Activated CD8-positive, alpha-beta memory T cell treated with anti-CD3 and anti-CD28 coated beads for 24 hours (primary cell): Measurements from ENCODE around the gene ATP6V0C.

Source experiments
- DNase-seq: peaks from one replicate; pipeline ENCODE4 v3.0.0-alpha.2; 2020

The ATP6V0C gene

DNA sequence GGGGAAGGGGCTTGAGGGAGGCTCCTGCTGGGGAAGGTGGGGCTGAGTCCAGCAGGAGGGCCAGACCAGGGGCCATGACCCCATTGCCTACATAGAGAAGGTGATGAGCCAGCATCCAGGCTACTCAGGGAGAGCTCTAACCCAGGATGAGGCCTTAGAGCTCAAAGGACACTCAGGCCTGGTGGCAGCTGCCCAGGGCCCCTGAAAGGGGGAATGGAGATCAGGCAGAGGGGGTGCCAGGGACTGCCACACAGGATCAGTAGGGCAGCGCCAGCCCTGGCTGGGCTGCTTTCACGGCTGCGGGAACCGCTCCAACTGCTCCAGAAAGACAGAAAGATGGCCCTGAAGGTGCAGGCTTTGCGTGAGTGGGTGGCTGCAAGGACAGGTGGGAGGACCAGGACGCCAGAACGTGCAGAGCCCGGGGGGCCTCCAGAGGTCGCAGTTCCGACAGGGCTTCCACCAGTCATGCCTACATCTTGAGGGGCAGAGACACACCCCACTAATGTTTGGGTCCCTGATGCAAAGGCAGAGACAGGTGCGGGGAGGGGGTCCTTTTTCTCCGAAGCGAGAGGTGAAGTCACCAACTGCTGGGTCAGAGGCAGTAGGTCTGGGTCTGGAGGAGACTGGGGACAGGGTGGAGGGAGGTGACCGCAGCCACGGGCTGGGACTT lies 882 bp upstream of the ATP6V0C start:
- DNase-seq = no peak

DNA sequence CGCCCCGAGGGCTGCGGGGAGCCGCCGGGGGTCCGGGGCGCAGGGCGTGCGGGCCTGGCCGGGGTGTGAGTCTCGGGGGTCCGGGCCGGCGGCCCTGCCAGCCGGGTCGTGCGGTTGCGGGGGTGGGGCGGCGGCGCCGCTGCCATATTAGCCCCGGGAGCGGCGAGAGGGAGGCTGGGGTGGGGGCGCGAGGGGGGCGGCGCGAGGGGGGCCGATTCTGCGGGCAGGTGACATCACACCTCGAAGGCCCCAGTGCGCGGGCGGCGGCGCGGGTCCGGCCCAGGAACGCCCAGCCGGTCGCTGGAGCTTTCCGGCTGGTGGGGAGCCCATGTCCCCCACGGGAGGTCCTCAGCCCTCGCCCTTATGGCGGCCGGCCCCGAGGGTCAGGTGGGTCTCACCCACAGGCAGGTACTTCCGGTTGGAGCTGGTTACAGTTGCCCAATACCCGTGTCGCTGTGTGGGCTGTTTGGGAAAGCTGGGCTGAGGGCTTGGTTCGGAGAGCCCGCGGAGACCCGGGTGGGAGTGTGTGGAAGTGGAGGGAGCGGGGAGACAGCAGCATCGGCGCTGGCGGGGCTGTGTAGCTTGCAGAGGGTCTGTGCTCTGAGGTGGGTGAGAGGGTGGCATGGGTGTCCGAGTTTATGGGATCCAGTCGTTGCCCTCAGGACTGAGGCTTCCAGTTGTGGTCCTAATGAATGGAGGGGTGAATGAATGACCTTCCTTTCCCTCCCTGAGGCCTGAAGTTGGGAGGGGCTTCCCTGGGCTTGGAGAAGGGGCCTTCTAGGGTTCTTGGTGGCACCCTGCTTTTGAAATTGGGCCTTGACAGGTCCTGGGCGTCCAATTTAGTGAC lies 804 bp downstream of the ATP6V0C start:
- DNase-seq = no peak

DNA sequence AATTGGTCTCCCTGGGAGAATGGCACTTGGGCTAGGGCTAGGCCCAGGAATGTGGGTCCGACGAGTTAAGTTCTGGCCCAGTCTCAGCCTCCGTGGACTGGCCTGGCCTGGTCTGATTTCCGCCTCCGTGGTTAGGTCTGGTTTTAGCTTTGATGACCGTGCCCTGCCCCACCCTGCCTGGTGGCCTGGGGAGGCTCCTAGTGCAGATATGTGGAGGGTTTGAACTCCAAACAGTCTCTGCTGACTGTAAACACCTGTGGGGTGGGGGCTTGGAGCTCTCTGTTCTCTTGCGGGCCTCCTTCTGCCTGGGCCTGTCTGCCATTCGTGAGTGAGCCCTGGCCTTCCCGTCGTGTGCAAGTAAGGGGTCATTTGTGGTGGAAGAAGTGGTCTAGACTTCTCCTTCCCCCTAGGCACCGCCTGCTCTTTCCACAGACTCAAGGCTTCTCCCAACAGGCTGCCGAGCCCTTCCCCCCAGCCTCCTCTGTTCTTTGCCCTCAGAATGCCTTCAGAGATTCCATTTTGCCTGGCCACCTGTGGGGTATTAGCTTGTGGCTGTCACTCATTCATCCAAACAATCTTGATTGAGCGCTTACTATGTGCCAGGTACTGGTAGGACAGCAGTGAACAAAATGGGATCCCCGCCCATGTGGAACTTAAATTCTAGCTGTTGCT lies 1.6 kb downstream of the ATP6V0C start:
- DNase-seq = no peak

DNA sequence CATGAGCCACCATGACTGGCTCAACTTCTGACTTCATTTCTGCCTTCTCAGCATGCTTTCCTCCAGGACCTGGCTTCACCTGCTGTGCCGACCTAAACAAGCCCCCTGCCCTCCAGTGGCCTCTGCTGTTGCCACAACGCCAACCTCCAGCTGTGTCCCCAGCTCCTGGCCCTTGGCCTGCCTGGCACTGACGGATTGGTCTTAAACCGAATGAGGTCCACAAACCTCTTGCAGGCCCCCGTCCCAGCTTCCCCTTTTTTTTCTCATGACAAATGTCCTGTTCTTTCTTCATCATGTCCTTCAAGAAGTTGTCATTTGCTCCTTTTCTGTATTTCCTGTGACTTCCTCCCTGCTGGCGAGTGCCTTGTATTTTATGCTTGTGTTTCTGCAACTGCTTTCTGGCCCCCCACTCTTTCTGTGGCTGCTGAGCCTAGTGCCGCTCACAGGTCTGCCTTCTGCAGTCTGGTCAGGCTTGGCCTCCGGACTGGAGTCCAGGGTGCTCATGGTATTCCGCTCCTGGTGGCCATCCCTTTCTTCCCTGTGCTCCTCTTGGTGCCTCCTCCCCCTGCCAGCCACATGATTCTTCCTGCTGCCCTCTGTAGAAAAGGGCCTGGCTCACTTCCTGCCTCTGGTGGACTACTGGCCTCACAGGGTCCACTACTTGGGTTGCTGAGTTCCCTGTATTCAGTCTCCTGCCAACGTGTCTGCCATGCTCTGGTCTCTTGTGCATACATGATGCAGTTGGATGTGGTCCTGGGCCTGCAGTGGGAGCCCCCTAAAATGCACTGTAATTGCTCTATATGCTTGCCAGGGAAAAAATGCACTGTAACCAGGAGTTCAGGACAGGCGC lies 2.9 kb downstream of the ATP6V0C start:
- DNase-seq = no peak

DNA sequence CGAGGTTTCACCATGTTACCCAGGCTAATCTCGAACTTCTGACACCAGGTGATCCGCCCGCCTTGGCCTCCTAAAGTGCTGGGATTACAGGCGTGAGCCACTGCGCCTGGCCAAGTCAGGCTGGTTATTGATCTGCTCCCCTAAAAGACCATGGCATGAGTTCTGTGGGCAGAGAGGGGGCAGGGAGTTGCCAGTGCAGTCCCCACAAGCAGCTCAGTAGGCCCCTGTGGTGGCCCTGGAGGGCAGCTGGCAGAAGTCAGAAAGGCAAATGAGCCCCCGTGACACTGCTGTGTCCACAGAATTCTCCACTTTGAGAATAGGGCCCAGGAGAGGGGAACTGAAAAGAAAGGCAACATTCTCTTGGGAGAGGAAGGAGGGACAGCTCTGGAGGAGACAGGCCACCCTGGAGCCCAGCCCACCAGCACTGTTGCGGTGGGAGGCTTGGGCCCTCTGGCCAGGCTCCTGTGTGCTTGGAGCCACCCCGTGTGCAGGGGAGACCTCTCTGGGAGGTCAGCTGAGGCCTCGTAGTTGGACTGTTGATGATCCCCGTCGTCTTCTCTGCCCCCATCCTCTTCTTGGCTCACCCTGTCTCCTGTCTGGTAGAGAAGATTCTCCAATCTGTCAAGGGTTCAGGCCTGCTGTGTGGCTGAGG lies 4.3 kb downstream of the ATP6V0C start:
- DNase-seq = no peak

DNA sequence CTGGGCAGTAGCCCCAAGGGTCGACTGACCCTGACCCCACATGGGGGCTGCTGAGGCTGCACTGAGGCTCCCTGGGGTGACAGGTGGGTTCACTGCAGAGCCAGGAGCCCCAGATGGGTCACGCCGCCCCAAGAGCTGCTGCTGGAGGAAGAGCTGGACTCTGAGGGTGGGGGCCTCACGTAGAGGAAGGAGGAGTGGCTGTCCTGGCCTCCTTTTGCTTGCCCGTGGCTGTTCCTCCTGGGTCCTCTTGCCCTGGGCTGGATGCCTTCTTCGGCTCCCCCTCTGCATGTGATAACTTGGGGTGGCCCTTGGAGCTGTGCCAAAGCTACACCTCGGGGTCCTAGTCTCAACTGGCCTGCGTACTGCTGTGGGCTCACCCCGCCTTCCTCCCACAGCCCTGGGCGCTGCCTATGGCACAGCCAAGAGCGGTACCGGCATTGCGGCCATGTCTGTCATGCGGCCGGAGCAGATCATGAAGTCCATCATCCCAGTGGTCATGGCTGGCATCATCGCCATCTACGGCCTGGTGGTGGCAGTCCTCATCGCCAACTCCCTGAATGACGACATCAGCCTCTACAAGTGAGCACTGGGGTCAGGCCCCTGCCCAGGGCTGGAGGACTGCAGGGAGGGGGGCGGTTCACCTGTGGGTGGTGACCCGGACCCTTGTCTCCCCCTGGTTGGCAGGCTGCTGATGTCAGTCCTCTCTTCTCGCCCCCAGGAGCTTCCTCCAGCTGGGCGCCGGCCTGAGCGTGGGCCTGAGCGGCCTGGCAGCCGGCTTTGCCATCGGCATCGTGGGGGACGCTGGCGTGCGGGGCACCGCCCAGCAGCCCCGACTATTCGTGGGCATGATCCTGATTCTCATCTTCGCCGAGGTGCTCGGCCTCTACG lies 5.3 kb downstream of the ATP6V0C start:
- no peak for DNase-seq

DNA sequence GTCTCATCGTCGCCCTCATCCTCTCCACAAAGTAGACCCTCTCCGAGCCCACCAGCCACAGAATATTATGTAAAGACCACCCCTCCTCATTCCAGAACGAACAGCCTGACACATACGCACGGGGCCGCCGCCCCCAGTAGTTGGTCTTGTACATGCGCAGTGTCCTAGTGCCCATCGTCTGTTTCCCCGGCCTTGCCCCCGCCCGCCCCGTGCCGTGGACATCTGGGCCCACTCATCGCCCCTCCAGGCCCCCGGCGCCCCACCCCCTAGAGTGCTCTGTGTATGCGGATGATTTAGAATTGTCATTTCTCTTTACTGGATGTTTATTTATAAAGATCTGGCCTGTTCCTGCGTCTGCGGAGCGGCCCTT lies 5.9 kb downstream of the ATP6V0C start:
- no peak for DNase-seq

DNA sequence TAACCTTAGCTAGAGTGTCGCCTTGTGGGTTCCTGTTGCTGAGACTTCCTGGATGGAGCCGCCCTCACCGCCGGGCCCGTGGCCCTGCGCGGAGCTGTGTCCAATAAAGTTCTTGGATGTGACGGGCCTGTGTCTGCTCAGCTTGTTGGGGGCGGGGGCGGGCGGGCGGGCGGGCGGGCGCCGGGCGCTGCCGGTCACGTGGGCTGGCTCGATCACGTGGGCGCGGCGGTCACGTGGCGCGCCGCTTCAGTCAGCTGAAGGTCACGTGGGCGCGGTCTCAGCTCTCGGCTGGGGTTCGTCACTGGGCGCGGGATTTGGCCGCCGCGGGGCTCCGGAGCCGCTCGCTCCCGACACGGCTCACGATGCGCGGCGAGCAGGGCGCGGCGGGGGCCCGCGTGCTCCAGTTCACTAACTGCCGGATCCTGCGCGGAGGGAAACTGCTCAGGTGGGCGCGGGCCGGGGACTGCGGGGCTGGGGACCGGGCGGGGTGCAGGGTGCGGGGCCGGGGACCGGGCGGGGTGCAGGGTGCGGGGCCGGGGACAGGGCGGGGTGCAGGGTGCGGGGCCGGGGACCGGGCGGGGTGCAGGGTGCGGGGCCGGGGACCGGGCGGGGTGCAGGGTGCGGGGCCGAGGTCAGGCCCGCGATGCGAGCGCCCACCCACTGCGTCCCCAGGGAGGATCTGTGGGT lies 6.5 kb downstream of the ATP6V0C start, which contains the start of gene AMDHD2:
TSS of gene AMDHD2 (plus strand) at position 275 of the 687 bp plus-strand sequence. CDS start at position 363, 88 bp downstream.
- DNase-seq = peak; percentile 90

DNA sequence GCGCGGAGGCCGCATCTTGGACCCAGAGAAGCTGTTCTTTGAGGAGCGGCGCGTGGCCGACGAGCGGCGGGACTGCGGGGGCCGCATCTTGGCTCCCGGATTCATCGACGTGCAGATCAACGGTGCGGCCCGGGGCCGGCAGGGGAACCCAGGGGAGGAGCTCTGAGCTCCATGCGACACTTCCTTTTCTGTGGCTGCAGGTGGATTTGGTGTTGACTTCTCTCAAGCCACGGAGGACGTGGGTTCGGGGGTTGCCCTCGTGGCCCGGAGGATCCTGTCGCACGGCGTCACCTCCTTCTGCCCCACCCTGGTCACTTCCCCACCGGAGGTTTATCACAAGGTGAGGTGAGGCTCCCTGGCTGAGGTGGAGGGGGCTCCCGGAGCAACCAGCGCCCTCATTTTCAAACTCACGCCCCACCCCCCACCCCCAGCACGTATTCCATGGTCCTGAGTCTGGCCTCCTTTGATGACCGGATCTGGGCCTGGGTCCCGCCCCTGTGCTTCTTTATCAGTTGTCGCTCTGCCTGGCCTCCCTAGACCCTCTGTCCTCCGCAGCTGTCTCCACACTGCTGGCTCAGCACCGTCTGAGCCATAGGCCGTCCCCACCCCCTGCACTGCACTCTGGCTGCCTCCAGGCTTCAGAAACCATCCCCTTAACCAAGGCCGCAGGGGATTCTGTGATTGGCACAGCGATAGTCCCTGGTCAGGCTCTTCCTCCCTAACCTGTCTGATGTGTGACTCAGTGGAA lies 7.2 kb downstream of the ATP6V0C start:
- DNase-seq = no peak

DNA sequence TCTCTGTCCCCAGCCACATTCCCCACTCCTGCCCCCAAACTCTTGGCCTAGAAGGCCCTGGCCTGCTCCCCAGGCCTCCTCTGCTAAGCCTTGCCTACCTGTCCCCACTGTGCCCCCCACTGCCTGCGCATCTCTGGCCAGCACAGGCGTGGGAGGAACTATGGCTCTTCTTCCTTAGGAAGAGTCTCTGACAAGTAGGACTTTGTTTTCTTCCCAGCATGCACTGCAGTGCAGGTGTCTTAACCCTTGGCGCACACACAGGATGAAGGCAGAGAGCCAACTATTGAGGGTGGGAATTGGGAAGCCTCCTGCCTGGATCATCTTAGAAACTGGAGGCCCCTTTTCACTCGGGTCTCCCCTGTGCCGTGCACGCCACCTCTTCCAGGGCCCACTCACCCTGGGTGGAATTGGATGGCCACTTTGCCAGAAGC lies 10.1 kb downstream of the ATP6V0C start:
- no peak for DNase-seq

DNA sequence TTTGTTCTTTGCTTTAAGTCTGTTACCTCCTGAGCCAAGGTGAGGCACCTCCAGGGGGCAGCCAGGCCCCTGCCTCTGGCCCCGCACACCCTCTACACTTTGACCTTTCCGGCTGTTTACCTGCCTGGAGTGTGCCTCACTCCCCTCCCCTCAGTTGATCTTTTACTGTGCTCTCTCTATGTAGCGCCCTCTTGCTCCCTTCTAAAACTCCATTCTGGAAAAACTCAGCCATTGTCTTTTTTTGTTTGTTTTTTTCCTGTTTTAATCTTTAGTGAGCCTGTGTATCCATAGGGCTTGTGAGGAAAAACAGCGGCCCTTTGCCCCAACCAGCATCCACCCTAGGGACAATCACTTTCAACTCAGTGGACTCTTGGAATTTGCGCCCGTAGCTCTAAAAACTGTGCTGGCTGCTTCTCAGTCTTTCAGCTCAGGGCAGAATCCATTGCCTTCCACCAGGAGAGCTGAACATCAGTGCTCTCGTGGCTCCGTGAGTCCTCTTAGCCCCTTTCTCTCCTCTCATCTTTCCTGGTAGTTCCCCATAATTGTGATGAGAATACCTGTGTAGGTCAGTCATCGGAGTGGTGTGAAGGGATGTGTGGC lies 10.7 kb downstream of the ATP6V0C start:
- no peak for DNase-seq

DNA sequence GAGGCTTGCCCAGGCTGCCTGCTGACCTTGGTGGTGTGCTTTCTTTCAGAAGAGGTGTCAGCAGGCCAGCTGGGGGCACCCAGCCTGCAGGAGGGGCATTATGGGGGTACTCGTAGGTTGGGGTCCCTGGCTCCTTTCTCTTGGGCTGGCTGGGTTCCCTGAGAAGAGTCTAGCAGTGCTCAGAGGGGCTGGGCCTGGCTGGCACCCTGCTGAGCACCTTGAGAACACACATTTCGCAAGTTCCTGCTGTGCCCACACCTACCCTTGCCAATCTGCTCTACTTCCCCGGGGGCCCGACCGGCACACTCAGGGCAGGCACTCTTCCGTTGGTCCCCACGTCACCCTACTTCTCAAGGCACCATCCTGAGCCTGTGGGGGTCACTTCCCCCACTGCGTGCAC lies 12.4 kb downstream of the ATP6V0C start:
- no peak for DNase-seq

DNA sequence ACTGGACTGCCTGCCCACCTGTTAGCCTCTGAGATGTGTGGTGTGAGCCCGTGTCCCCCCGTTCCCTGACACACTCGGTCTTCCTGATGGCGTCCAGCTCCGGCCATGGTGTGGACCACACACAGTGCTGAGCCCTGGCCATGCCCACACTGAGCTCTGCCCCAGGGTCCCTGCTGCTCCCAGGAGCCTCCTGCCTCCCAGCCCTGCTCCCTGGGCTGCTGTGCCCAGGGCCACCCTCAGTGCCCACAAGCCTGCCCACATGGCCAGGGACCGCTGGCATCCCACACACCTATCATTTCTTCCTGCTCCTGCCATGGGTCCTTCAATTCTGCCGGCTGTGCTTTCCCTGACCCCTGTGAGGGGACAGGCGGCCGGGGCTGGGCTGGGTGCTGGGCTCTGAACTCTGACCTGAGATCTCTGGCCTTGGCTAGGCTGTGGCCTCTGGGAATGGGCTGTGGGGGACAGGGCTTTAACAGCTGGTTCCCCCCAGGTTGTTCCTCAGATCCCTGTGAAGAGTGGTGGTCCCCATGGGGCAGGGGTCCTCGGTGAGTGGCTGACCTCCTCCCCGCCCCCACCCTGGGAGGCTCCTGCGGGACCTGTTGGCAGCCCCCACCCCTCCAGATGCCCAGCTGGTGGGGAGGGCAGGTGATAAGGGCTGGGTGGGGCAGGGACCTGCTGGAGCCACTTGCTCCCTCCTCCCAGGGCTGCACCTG lies 13.5 kb downstream of the ATP6V0C start:
- DNase-seq = no peak

DNA sequence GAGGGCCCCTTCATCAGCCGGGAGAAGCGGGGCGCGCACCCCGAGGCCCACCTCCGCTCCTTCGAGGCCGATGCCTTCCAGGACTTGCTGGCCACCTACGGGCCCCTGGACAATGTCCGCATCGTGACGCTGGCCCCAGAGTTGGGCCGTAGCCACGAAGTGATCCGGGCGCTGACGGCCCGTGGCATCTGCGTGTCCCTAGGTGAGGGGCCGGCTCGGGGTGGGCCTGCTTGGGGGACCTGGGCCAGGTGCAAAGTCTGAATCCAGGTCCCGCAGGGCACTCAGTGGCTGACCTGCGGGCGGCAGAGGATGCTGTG lies 14.0 kb downstream of the ATP6V0C start:
- no peak for DNase-seq

DNA sequence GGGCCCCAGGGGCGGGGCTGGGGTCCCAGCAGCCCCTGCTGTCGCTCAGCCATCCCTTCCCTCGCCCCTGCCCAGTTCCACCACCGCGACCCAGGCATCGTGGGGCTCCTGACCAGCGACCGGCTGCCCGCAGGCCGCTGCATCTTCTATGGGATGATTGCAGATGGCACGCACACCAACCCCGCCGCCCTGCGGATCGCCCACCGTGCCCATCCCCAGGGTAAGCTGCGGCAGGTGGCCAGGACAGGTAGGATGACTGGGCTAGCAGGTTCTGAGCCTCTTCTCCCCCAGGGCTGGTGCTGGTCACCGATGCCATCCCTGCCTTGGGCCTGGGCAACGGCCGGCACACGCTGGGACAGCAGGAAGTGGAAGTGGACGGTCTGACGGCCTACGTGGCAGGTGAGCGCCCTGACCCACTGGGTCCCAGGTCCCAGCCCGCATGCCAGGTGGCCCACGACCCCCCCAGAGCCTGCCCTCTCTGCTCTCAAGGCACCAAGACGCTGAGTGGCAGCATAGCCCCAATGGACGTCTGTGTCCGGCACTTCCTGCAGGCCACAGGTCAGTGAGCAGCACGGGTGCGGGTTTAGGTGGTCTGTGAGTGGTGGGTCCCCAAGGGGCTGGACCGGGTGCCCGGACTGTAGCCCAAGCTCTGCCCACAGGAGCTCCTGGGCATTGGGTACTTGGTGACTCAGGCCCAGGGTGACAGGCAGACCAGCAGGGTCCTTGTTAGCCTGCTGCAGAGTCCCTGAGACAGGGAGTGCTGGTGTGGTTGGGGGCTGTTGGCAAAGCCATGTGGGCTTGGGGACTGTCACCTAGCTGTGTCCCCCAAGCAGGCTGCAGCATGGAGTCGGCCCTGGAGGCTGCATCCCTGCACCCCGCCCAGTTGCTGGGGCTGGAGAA lies 14.7 kb downstream of the ATP6V0C start:
- no peak for DNase-seq

DNA sequence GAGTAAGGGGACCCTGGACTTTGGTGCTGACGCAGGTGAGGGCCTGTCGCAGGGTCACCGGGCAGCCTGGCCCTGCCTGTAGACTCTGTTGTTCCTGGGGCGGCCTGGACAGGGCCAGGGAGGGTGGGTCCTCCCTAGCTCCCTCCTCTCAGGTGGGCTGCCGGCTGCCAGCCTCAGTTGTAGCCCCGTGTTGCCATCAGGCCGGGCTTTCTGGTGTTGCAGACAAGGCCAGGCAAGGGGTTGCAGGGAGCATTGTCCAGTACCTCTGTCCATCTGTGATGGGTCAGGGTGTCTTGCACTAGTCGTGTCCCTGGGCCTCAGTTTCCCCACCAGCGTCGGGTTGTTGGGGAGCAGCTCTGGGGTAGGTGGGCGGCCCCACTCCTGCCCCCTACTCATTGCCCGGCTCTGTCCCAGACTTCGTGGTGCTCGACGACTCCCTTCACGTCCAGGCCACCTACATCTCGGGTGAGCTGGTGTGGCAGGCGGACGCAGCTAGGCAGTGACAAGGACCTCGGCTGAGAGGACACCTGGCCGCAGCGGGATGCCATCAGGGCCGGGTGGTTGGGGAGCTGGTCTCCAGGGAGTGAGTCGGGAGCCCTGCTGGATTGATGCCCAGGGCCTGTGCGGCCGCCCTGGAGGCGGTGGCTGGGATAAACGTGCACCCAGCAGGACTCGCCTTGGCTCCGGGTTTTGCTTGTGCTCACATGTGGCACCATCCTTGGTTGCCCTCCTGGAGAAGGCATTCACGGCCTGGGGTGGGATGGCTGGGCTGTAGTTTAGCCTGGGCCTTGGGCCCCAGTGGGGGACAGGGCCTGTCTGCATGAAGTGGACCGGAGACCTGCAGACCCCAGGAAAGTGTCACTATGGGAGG lies 15.5 kb downstream of the ATP6V0C start:
- no peak for DNase-seq
